Breast epithelium (tissue), 4 donors: ENCODE data around the gene NNMT. TPM values are rescaled to one million over a fixed set of nuclear protein-coding genes. Genes with fewer than 3 reads are reported as not detected.

Source experiments
- DNase-seq, 2 donors: peaks; one replicate each; pipeline ENCODE4 v3.0.0-alpha.2; 2019; ENCODE audit warnings: low spot score in 2 of 2
- H3K27ac ChIP-seq, 2 donors: fragments of 200-600 bp; sonication (generic) in 1 of 2; one replicate each; pipeline ENCODE4 v1.5.1; 2016 to 2019; ENCODE audit warnings: mild to moderate bottlenecking in 1 of 2
- H3K27me3 ChIP-seq, 2 donors: fragments of 200-600 bp; sonication (generic) in 1 of 2; one replicate each; pipeline versions ENCODE4 v1.5.1 to v1.6.0; 2017 to 2019; ENCODE audit warnings: control low read depth in 1 of 2, mild to moderate bottlenecking in 1 of 2
- H3K36me3 ChIP-seq: fragments of 200-600 bp; one replicate; pipeline ENCODE4 v1.5.1; 2019
- H3K4me1 ChIP-seq, 2 donors: fragments of 200-600 bp; sonication (generic); one replicate each; pipeline ENCODE4 v1.5.1; 2016 to 2019; ENCODE audit warnings: control low read depth in 1 of 2
- H3K4me3 ChIP-seq, 3 donors: fragments of 200-600 bp; sonication (generic); 1 replicate in 2 of 3; 2 replicates in 1 of 3; pipeline ENCODE4 v1.5.1; 2016 to 2019; ENCODE audit warnings: mild to moderate bottlenecking in 3 of 3, moderate library complexity in 2 of 3
- H3K9me3 ChIP-seq, 2 donors: fragments of 200-600 bp; sonication (generic) in 1 of 2; one replicate each; pipeline ENCODE4 v1.5.1; 2016 to 2019; ENCODE audit warnings: control low read depth in 1 of 2
- POLR2A ChIP-seq: fragments of 450-650 bp; IDR thresholded peaks from one replicate; pipeline ENCODE4 v1.6.1; 2016; ENCODE audit warnings: antibody characterized with exemption, mild to moderate bottlenecking, moderate library complexity
- POLR2AphosphoS5 ChIP-seq, 3 donors: sonication (generic); formaldehyde crosslinking; IDR thresholded peaks; one replicate each; pipeline ENCODE4 v1.6.1; 2017; ENCODE audit warnings: antibody characterized with exemption in 3 of 3
- intact Hi-C: fragments of 100-400 bp; cut with DNase I; formaldehyde crosslinking; loops from one replicate; pipeline ENCODE4 v1.15.1; 2023; ENCODE audit warnings: low total_unique reads
- total RNA-seq, 3 donors: library from RNA; depleted of rRNA; stranded (reverse); fragments of >200 nt; gene quantifications; one replicate each; pipeline ENCODE4 v1.1.0, GENCODE V29; 2016
- TF ChIP-seq, protein P1 (sequence below), 3 donors: fragments of 450-650 bp; IDR thresholded peaks; one replicate each; pipeline ENCODE4 v1.5.1; 2016 to 2017; ENCODE audit warnings: antibody characterized with exemption in 3 of 3, mild to moderate bottlenecking in 3 of 3, moderate library complexity in 3 of 3

Gene NNMT
- total RNA-seq, 3 donors from 2014 or later: 987 to 2,750 (median 1,078) TPM

DNA sequence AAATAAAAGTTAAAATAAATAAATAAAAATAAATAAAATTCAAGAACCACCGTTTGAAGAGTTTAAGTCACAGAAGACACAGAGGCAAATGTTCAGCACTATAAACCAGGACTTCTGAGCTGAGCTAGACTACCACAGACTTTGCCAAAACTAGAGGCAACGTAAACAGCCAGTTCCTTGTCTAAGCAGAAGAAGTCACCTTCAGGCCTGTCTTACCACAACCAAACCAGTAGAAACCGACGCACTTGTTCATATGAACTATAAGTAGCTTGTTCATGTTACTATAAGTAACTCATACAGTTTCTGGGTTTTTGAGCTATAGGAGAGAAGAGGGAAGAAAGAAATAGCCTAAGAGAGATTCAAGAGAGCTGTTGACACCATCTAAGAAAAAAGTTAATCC lies 48.3 kb downstream of the NNMT start:
- DNase-seq: no peak
- no peaks in the 10 kb centered on the region for H3K9me3 ChIP-seq
- no peak overlapping the region for H3K27ac ChIP-seq
- no peaks in the 10 kb centered on the region for H3K36me3 ChIP-seq
- H3K4me1 ChIP-seq: peaks cover 0 to 5% of the 10 kb centered on the region in 2 donors
- H3K27me3 ChIP-seq: no peaks in the 10 kb centered on the region
- H3K4me3 ChIP-seq: no peak overlapping the region
- intact Hi-C loops: loop anchor here (10.0 kb wide), 1 partner anchor 1610 kb away; no protein-coding TSS in a partner anchor
- TF ChIP-seq, protein P1, sequence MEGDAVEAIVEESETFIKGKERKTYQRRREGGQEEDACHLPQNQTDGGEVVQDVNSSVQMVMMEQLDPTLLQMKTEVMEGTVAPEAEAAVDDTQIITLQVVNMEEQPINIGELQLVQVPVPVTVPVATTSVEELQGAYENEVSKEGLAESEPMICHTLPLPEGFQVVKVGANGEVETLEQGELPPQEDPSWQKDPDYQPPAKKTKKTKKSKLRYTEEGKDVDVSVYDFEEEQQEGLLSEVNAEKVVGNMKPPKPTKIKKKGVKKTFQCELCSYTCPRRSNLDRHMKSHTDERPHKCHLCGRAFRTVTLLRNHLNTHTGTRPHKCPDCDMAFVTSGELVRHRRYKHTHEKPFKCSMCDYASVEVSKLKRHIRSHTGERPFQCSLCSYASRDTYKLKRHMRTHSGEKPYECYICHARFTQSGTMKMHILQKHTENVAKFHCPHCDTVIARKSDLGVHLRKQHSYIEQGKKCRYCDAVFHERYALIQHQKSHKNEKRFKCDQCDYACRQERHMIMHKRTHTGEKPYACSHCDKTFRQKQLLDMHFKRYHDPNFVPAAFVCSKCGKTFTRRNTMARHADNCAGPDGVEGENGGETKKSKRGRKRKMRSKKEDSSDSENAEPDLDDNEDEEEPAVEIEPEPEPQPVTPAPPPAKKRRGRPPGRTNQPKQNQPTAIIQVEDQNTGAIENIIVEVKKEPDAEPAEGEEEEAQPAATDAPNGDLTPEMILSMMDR (IDR thresholded peaks at IDR 0.05): no peak
- TF ChIP-seq POLR2AphosphoS5 (IDR thresholded peaks at IDR 0.05) (no peak), POLR2A (no peak)

DNA sequence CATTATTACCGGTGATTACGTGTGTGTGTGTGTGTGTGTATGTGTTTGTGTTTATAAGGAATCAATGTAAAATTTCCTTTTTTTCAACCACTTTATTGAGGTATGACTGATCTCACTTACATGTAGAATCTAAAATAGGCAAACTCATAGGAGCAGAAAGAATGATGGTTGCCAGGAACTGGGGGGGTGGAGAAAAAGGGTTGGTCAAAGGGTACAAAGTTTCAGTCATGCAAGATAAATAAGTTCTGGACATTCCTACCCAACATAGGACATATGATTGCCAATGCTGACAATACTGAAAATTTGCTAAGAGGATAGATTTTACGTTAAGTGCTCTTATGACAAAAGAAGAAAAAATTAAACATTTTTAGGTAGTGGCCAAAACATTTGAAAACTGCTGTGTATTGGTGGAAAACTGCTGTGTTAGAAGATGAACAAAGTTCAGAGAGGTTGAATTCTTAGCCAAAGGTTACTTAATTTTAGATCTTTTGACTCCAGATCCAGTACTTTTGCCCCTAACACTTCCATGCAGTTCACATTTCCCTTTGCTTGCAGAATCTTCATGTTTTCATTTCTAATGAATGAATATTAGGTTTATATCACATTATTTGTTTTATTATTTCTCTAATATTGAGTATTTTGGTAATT lies 49.5 kb downstream of the NNMT start:
- H3K27me3 ChIP-seq: no peaks in the 10 kb centered on the region
- H3K9me3 ChIP-seq: no peaks in the 10 kb centered on the region
- intact Hi-C loops: loop anchor here (10.0 kb wide), 1 partner anchor 1609 kb away; no protein-coding TSS in a partner anchor
- H3K36me3 ChIP-seq: no peaks in the 10 kb centered on the region
- no peak overlapping the region for H3K27ac ChIP-seq
- TF ChIP-seq, protein P1 (IDR thresholded peaks at IDR 0.05): no peak
- no peak for TF ChIP-seq POLR2A
- TF ChIP-seq POLR2AphosphoS5 (IDR thresholded peaks at IDR 0.05): no peak
- H3K4me3 ChIP-seq: no peak overlapping the region
- H3K4me1 ChIP-seq: no peaks in the 10 kb centered on the region
- no peak for DNase-seq

DNA sequence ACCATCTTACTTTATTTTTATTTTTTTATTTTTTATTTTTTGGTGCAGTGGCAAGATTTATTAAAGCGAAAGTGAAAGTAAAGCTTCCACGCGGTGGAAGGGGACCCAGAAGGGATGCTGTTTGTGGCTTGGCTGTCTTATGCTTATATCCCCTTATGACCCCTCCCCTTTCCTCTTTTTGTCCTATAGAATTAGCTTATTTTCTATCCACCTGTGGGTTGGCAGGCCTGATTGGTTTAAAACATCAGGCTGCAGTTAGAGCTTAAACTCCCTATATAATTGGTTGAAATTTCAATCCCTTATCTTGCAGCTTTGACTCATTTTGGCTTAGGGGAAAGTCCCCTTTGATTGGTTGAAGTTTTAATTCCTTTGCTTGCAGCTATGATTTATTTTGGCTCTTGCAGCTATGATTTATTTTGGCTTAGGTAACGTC lies 50.5 kb downstream of the NNMT start:
- Histone ChIP-seq H3K4me1 (no peaks in the 10 kb centered on the region), H3K4me3 (peak overlapping the region in 2 of 3 donors; percentile 26 to 42), H3K36me3 (no peaks in the 10 kb centered on the region), H3K27me3 (no peaks in the 10 kb centered on the region), H3K27ac (no peak overlapping the region), H3K9me3 (no peaks in the 10 kb centered on the region)
- intact Hi-C loops: loop anchor here (10.0 kb wide), 1 partner anchor 1608 kb away; no protein-coding TSS in a partner anchor
- no peak for DNase-seq
- no peak for TF ChIP-seq POLR2AphosphoS5 (IDR thresholded peaks at IDR 0.05)
- TF ChIP-seq, protein P1 (IDR thresholded peaks at IDR 0.05): no peak

DNA sequence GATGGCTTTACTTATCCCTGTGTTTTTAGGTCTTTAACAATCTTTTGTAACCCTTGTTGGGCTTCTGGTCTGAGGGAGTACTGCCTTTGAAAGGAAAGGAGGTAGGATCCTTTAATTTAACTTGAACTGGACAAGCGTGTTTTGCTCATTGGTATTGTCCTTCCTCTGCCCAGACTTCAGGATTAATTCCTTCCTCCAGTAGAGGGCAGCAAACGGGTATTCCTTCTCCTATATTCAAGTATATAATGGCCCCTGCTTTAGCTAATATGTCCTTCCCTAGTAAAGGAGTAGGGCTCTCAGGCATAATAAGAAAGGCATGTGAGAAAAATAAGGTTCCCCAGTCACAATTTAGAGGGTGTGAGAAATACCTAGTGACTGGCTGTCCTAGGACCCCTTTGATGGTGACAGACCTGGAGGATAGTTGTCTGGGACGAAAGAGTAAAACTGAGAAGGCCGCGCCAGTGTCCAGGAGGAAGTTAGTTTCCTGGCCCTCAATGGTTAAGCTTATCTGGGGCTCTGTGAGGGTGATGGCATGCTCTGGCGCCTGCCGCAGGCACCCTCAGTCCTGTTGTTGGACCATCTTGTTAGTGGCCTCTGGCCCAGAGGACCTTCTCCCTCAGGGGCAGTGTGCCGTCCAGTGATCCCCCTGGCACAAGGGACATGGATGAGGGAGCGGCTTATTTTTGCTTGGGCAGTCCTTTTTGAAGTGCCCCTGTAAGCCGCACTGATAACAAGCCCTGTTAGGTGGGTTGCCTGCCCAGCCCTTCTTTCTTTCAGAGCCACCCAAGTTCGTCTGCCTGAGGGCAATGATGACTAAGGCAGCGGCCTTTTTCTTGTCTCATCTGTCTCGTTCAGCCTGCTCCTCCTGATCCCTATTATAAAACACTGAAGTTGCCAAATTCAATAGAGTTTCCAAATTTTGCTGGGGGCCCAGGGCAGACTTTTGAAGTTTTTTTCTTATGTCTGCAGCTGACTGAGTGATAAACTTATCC lies 52.3 kb downstream of the NNMT start:
- no peaks in the 10 kb centered on the region for H3K27me3 ChIP-seq
- H3K27ac ChIP-seq: no peak overlapping the region
- no peaks in the 10 kb centered on the region for H3K36me3 ChIP-seq
- intact Hi-C loops: loop anchor here (10.0 kb wide), 1 partner anchor 1606 kb away; no protein-coding TSS in a partner anchor
- H3K4me1 ChIP-seq: no peaks in the 10 kb centered on the region
- TF ChIP-seq POLR2AphosphoS5 (IDR thresholded peaks at IDR 0.05) (no peak), POLR2A (no peak)
- TF ChIP-seq, protein P1 (IDR thresholded peaks at IDR 0.05): peak in 2 of 3 donors; percentile 27 to 38
- DNase-seq: no peak
- no peak overlapping the region for H3K4me3 ChIP-seq
- H3K9me3 ChIP-seq: no peaks in the 10 kb centered on the region
